Muscle of back (tissue), 10 donors: ENCODE data around the gene ATF3. TPM values are rescaled to one million over a fixed set of nuclear protein-coding genes. Genes with fewer than 3 reads are reported as not detected.

Experiments used
- polyA plus RNA-seq, 10 donors: library from polyadenylated mRNA; unstranded; fragments of 120-200 nt; gene quantifications; one replicate each; pipeline ENCODE4 v1.2.1, GENCODE V29; 2013; ENCODE audit not compliant: insufficient read length in 10 of 10

Gene ATF3
- polyA plus RNA-seq, 10 donors = 8.1 to 157 (median 28.3) TPM

Other genes with a start within 250 kb of the ATF3 start
- gene PACC1, start 193.9 kb upstream of the ATF3 start, polyA plus RNA-seq = 1 to 10 TPM; 6.1 to 8.9 (median 7.9) TPM
- 10 to 100 TPM; 61.9 to 96.9 (median 80.0) TPM for gene NENF, start 175.8 kb upstream of the ATF3 start, polyA plus RNA-seq
- 1 to 10 TPM in 8 of 10 donors, under 1 TPM in 2; 0.94 to 2.7 (median 1.6) TPM for gene BATF3, start 91.1 kb downstream of the ATF3 start, polyA plus RNA-seq
- gene NSL1, start 183.0 kb downstream of the ATF3 start, polyA plus RNA-seq = 10 to 100 TPM; 30.5 to 36.4 (median 32.6) TPM
- 10 to 100 TPM in 8 of 10 donors, 1 to 10 TPM in 2; 8.8 to 11.9 (median 10.9) TPM for gene TATDN3, start 183.1 kb downstream of the ATF3 start, polyA plus RNA-seq
- gene SPATA45, start 238.9 kb downstream of the ATF3 start, polyA plus RNA-seq = under 1 TPM in 3 of 10 donors, not detected in 7; 0.33 to 0.48 (median 0.48) TPM
- 10 to 100 TPM in 2 of 10 donors, 1 to 10 TPM in 8; 4.1 to 14.1 (median 8.6) TPM for gene FLVCR1, start 249.5 kb downstream of the ATF3 start, polyA plus RNA-seq